K562 (cell line): ENCODE measurements around the gene XRN1. TPM values are rescaled to one million over a fixed set of nuclear protein-coding genes. Genes with fewer than 3 reads are reported as not detected.

ENCODE experiments used
- ATAC-seq: fragments of 200-7000 bp; cut with Tn5 transposase; 3 replicates; pipeline ENCODE4 v1.9.1; 2020; ENCODE audit warnings: moderate library complexity
- BruUV-seq: library from RNA; stranded (reverse); fragments of 400-500 nt; replicated peaks from 2 replicates; lab custom pipeline; 2021; lab: Mats Ljungman, UMichigan
- CTCF ChIA-PET: fragments of 300-600 bp; formaldehyde crosslinking; extraction: SDS; loops from one replicate; lab custom pipeline; 2021; ENCODE audit warnings: low intra/inter-chr PET ratio; lab: Yijun Ruan, JAX
- POLR2A ChIA-PET: fragments of 300-600, 350-650 bp; sonication (Branson Sonifier 250); formaldehyde crosslinking; extraction: SDS; loops from one replicate; lab custom pipeline; 2021; ENCODE audit warnings: antibody characterized with exemption, inconsistent platforms; lab: Yijun Ruan, JAX
- DNase-seq, 4 experiments: peaks; one replicate each; pipeline versions ENCODE4 v3.0.0 to v3.0.0-alpha.2; 2011 to 2018; ENCODE audit warnings: low spot score in 3 of 4, mixed read lengths in 3 of 4; ENCODE audit errors: extremely low read depth in 1 of 4
- FAIRE-seq: peaks from 2 replicates; lab custom pipeline; 2011; peaks lifted over from hg19 to GRCh38; lab: Jason Lieb, UNC
- H2AFZ ChIP-seq: 2 replicates; pipeline ENCODE4 v1.6.0; 2011; ENCODE audit warnings: low read depth, low read length, control low read depth, inconsistent platforms
- H3K27ac ChIP-seq: fragments of 200-600 bp; 3 replicates; pipeline ENCODE4 v1.8.0; 2011; ENCODE audit warnings: low read depth, mild to moderate bottlenecking, control low read depth, inconsistent platforms, low read length, moderate library complexity, mixed read lengths; ENCODE audit errors: extremely low read depth
- H3K27me3 ChIP-seq, 2 experiments: fragments of 300-600 bp in 1 of 2; 2 replicates in 1 of 2; 3 replicates in 1 of 2; pipeline versions ENCODE4 v1.6.0 to v1.8.0; 2011; ENCODE audit warnings: inconsistent platforms in 2 of 2, low read length in 2 of 2, mild to moderate bottlenecking in 1 of 2, mixed read lengths in 1 of 2, moderate library complexity in 1 of 2; ENCODE audit not compliant: control insufficient read depth in 2 of 2, insufficient read depth in 2 of 2
- H3K36me3 ChIP-seq: fragments of 300-600 bp; 3 replicates; pipeline ENCODE4 v1.8.0; 2011; ENCODE audit warnings: mild to moderate bottlenecking, low read length, inconsistent platforms; ENCODE audit not compliant: control insufficient read depth, insufficient read depth
- H3K4me1 ChIP-seq, 2 experiments: fragments of 200-600 bp in 1 of 2; replicated peaks in 1 of 2; 2 replicates in 1 of 2; 3 replicates in 1 of 2; pipeline versions ENCODE4 v1.5.1 to v1.8.0; 2011; ENCODE audit warnings: inconsistent platforms in 2 of 2, low read length in 2 of 2, mild to moderate bottlenecking in 1 of 2, mixed read lengths in 1 of 2, moderate library complexity in 1 of 2; ENCODE audit not compliant: control insufficient read depth in 2 of 2, insufficient read depth in 2 of 2
- H3K4me2 ChIP-seq: 2 replicates; pipeline ENCODE4 v1.6.1; 2011; ENCODE audit warnings: low read length, control low read depth, inconsistent platforms, mixed read lengths; ENCODE audit not compliant: insufficient read depth
- H3K4me3 ChIP-seq: fragments of 200-600 bp; sonication (generic), shearing (Covaris generic); 2 replicates; pipeline ENCODE4 v1.5.1; 2016; ENCODE audit warnings: control low read depth, inconsistent platforms
- H3K79me2 ChIP-seq: fragments of 200-600 bp; 3 replicates; pipeline ENCODE4 v1.8.0; 2011; ENCODE audit warnings: low read length, inconsistent platforms; ENCODE audit not compliant: control insufficient read depth, insufficient read depth
- H3K9ac ChIP-seq, 2 experiments: 2 replicates each; pipeline versions ENCODE4 v1.6.0 to v1.6.1; 2011; ENCODE audit warnings: low read depth in 2 of 2, low read length in 2 of 2, control low read depth in 1 of 2, inconsistent platforms in 1 of 2, mild to moderate bottlenecking in 1 of 2, mixed read lengths in 1 of 2; ENCODE audit not compliant: insufficient read depth in 1 of 2
- H3K9me1 ChIP-seq: one replicate; pipeline ENCODE4 v1.6.0; 2011; ENCODE audit warnings: inconsistent platforms, mild to moderate bottlenecking, low read length, moderate library complexity; ENCODE audit not compliant: control insufficient read depth, insufficient read depth
- H3K9me3 ChIP-seq: replicated peaks from 2 replicates; pipeline ENCODE4 v1.5.1; 2011; ENCODE audit warnings: low read depth, low read length, inconsistent platforms; ENCODE audit not compliant: control insufficient read depth, insufficient read depth
- H4K20me1 ChIP-seq: replicated peaks from 2 replicates; pipeline ENCODE4 v1.6.1; 2011; ENCODE audit warnings: low read length, inconsistent platforms, mixed read lengths; ENCODE audit not compliant: control insufficient read depth, insufficient read depth
- CSDE1 ChIP-seq, 2 experiments: fragments of 450-650 bp; IDR thresholded peaks; 2 replicates each; pipeline ENCODE4 v1.6.1; 2016; ENCODE audit warnings: mild to moderate bottlenecking in 1 of 2
- GTF2E2 ChIP-seq: fragments of 200-800 bp; sonication (Bioruptor generic); IDR thresholded peaks from 2 replicates; pipeline ENCODE4 v1.6.1; 2016; ENCODE audit warnings: missing genetic modification characterization, missing compliant biosample characterization
- HNRNPL ChIP-seq: fragments of 200-400 bp; formaldehyde crosslinking; IDR thresholded peaks from 2 replicates; pipeline ENCODE4 v1.6.1; 2017; ENCODE audit warnings: low read depth, mild to moderate bottlenecking, low read length
- KLF6 ChIP-seq: fragments of 250-450 bp; sonication (Bioruptor Pico); IDR thresholded peaks from 2 replicates; pipeline ENCODE4 v1.4.0; 2020; ENCODE audit warnings: mild to moderate bottlenecking, moderate library complexity, borderline replicate concordance
- MBD2 ChIP-seq: sonication (generic); IDR thresholded peaks from 2 replicates; pipeline ENCODE4 v1.6.1; 2016; ENCODE audit warnings: low read depth, borderline replicate concordance
- NCOA4 ChIP-seq: fragments of 450-650 bp; IDR thresholded peaks from 2 replicates; pipeline ENCODE4 v1.6.1; 2018; ENCODE audit warnings: mild to moderate bottlenecking; ENCODE audit not compliant: partially characterized antibody
- RNF2 ChIP-seq: sonication (generic); IDR thresholded peaks from 2 replicates; pipeline ENCODE4 v1.6.1; 2016
- ZNF436 ChIP-seq: fragments of 250-450, 450-650 bp; sonication (Bioruptor Pico); formaldehyde crosslinking; IDR thresholded peaks from 2 replicates; pipeline ENCODE4 v1.7.0; 2020; ENCODE audit warnings: mild to moderate bottlenecking
- ZNF695 ChIP-seq: fragments of 450-650 bp; formaldehyde crosslinking; IDR thresholded peaks from 2 replicates; pipeline ENCODE4 v1.4.0; 2020; ENCODE audit warnings: mild to moderate bottlenecking, moderate library complexity
- WGBS: fragments of 100-300 bp; shearing (Covaris generic); methylation state at CpG from one replicate; pipeline ENCODE4 v1.1.6; 2016; ENCODE audit warnings: low coverage, mixed read lengths; ENCODE audit not compliant: insufficient coverage; ENCODE audit errors: missing lambda C conversion rate; 5-methylcytosine and 5-hydroxymethylcytosine counted together
- in situ Hi-C: fragments of 300-500 bp; cut with MboI; formaldehyde crosslinking; loops from 4 replicates; pipeline ENCODE4 v1.15.0; 2018; ENCODE audit warnings: inconsistent platforms, mixed read lengths
- intact Hi-C: fragments of 100-400 bp; cut with micrococcal nuclease; formaldehyde crosslinking; loops from 2 replicates; pipeline ENCODE4 v1.14.2; 2022
- polyA plus RNA-seq, 8 experiments: library from polyadenylated mRNA; depleted of rRNA in 4 of 8; stranded (reverse) in 5 of 8; unstranded in 3 of 8; fragments of >200 nt; fragmentation: Nextera tagmentation in 2 of 8; fragmentation: Illumina TruSeq in 1 of 8; extraction: Ambion mirVana in 2 of 8; extraction: Trizol in 1 of 8; gene quantifications; 2 replicates each; pipeline versions ENCODE4 v1.2.1 to v1.2.3, GENCODE V29; 2011 to 2014; ENCODE audit warnings: inconsistent platforms in 1 of 8, missing spikeins in 1 of 8
- total RNA-seq, 7 experiments: library from RNA; depleted of rRNA in 6 of 7; stranded (reverse); fragments of >200 nt in 6 of 7; fragmentation: Illumina TruSeq in 2 of 7; extraction: Trizol in 2 of 7; gene quantifications; 2 replicates each; pipeline versions ENCODE4 v1.2.1 to v1.2.3, GENCODE V29; 2011 to 2021; ENCODE audit warnings: low replicate concordance in 1 of 7
- TF ChIP-seq, protein P1 (sequence below): sonication (generic); formaldehyde crosslinking; IDR thresholded peaks from 2 replicates; pipeline ENCODE4 v1.8.0; 2022; ENCODE audit warnings: mild to moderate bottlenecking, missing genetic modification reagents
- TF ChIP-seq, protein P2 (sequence below): fragments of 250-450 bp; sonication (Bioruptor Pico); IDR thresholded peaks from 2 replicates; pipeline ENCODE4 v1.8.0; 2021; ENCODE audit warnings: moderate library complexity, mild to moderate bottlenecking, inconsistent platforms
- TF ChIP-seq, protein P3 (sequence below): sonication (generic); formaldehyde crosslinking; IDR thresholded peaks from 2 replicates; pipeline ENCODE4 v1.8.0; 2023; ENCODE audit warnings: missing genetic modification reagents, mild to moderate bottlenecking, borderline replicate concordance

The XRN1 gene
- total and polyA plus RNA-seq, 9 of the 15 experiments (the other 6 are each of a cell fraction or from before 2014, with no cell fraction given) = 3.1 to 28.4 (median 17.2) TPM

DNA sequence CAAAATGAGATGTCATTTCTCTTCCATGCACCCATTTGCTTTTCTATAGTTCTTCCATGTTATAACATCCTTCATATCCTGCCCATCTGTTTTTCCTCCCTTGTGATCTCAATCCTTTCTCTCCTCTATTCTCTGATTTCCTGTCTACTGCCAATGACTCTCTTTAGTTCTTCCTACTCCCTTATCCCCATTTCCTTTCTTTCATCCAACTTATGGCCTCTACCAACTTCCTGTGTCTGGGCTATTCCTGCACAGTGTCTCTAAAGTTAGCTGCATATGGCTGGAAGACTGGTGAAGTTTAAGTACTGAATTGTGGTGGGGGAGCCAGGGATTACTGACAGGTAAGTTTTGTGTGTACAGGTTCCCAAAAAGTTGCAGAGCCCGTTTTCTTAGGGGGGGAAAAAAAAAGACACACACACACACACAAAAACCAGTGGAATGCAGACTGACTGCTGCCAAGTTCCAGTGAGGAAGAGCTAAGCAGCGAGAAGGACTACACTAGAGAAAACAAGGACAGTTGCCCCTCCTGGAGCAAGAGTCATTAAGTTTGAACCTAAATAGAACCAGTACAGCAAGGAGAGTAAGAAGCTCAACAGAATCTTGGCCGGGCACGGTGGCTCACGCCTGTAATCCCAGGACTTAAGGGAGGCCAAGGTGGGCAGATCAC, 28.8 kb downstream of the XRN1 start:
- peaks cover 69% of the 10 kb centered on the region for H3K36me3 ChIP-seq
- POLR2A ChIA-PET = no interaction called here
- no peaks in the 10 kb centered on the region for H4K20me1 ChIP-seq
- no peak for ATAC-seq
- H3K79me2 ChIP-seq = no peaks in the 10 kb centered on the region
- WGBS = 98% methylated on average over 4 of the region's 5 CpGs
- no peaks in the 10 kb centered on the region for H3K9me1 ChIP-seq
- no peak overlapping the region for H2AFZ ChIP-seq
- H3K4me3 ChIP-seq = no peak overlapping the region
- no peaks in the 10 kb centered on the region for H3K9me3 ChIP-seq
- H3K4me2 ChIP-seq = no peak overlapping the region
- no peaks in the 10 kb centered on the region for H3K4me1 ChIP-seq
- H3K27me3 ChIP-seq = no peaks in the 10 kb centered on the region
- BruUV-seq = no TSS peak
- H3K9ac ChIP-seq = no peak overlapping the region
- DNase-seq = no peak
- CTCF ChIA-PET = no interaction called here
- no peak for FAIRE-seq
- in situ Hi-C loops (no loop called here), intact Hi-C loops (no loop called here)
- H3K27ac ChIP-seq = no peak overlapping the region
- TF ChIP-seq CSDE1 (IDR thresholded peaks at IDR 0.05) (no peak), MBD2 (no peak), GTF2E2 (no peak), ZNF436 (CRISPR knock-in tag) (no peak), KLF6 (no peak), HNRNPL (no peak), RNF2 (no peak), ZNF695 (CRISPR knock-in tag) (no peak), NCOA4 (no peak)
- TF ChIP-seq, protein P1, sequence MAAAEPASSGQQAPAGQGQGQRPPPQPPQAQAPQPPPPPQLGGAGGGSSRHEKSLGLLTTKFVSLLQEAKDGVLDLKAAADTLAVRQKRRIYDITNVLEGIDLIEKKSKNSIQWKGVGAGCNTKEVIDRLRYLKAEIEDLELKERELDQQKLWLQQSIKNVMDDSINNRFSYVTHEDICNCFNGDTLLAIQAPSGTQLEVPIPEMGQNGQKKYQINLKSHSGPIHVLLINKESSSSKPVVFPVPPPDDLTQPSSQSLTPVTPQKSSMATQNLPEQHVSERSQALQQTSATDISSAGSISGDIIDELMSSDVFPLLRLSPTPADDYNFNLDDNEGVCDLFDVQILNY (CRISPR knock-in tag) = no peak
- TF ChIP-seq, protein P2, sequence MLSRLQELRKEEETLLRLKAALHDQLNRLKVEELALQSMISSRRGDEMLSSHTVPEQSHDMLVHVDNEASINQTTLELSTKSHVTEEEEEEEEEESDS = no peak
- TF ChIP-seq, protein P3, sequence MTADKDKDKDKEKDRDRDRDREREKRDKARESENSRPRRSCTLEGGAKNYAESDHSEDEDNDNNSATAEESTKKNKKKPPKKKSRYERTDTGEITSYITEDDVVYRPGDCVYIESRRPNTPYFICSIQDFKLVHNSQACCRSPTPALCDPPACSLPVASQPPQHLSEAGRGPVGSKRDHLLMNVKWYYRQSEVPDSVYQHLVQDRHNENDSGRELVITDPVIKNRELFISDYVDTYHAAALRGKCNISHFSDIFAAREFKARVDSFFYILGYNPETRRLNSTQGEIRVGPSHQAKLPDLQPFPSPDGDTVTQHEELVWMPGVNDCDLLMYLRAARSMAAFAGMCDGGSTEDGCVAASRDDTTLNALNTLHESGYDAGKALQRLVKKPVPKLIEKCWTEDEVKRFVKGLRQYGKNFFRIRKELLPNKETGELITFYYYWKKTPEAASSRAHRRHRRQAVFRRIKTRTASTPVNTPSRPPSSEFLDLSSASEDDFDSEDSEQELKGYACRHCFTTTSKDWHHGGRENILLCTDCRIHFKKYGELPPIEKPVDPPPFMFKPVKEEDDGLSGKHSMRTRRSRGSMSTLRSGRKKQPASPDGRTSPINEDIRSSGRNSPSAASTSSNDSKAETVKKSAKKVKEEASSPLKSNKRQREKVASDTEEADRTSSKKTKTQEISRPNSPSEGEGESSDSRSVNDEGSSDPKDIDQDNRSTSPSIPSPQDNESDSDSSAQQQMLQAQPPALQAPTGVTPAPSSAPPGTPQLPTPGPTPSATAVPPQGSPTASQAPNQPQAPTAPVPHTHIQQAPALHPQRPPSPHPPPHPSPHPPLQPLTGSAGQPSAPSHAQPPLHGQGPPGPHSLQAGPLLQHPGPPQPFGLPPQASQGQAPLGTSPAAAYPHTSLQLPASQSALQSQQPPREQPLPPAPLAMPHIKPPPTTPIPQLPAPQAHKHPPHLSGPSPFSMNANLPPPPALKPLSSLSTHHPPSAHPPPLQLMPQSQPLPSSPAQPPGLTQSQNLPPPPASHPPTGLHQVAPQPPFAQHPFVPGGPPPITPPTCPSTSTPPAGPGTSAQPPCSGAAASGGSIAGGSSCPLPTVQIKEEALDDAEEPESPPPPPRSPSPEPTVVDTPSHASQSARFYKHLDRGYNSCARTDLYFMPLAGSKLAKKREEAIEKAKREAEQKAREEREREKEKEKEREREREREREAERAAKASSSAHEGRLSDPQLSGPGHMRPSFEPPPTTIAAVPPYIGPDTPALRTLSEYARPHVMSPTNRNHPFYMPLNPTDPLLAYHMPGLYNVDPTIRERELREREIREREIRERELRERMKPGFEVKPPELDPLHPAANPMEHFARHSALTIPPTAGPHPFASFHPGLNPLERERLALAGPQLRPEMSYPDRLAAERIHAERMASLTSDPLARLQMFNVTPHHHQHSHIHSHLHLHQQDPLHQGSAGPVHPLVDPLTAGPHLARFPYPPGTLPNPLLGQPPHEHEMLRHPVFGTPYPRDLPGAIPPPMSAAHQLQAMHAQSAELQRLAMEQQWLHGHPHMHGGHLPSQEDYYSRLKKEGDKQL (CRISPR knock-in tag) = no peak
